ENCODE measurements around the gene AHRR.
"Not testable (repeated sequence)": the region's sequence is repeated elsewhere in the genome, so short reads cannot be mapped to it uniquely, and the experiment has no call there.

AHRR gene

GRCh38 chr5:297991-298736 lies 23.4 kb upstream of the AHRR start:
- in situ Hi-C loops (cut with MboI; ENCODE audit: low sequenced_read_pairs); H3K36me3 ChIP-seq (replicated peaks); DNase-seq (ENCODE audit: low spot score in 2 of 2); H3K4me3 ChIP-seq; H3K4me1 ChIP-seq; H3K9me3 ChIP-seq; H3K27me3 ChIP-seq (ENCODE audit: low read depth): not testable (repeated sequence)

- Histone ChIP-seq H3K4me3 (no peak overlapping the region), H3K36me3 (replicated peaks) (no peaks in the 10 kb centered on the region), H3K9me3 (no peaks in the 10 kb centered on the region), H3K4me1 (no peaks in the 10 kb centered on the region), H3K27me3 (ENCODE audit: low read depth) (no peaks in the 10 kb centered on the region)
- no peak for DNase-seq (ENCODE audit: low spot score in 2 of 2)
- in situ Hi-C loops (cut with MboI; ENCODE audit: low sequenced_read_pairs) = no loop called here
These were observed 22.8 kb upstream of the AHRR start for GRCh38 chr5:298737-299125.

- H3K36me3 ChIP-seq (replicated peaks); H3K9me3 ChIP-seq; H3K4me1 ChIP-seq; H3K27me3 ChIP-seq (ENCODE audit: low read depth); H3K4me3 ChIP-seq; DNase-seq (ENCODE audit: low spot score in 2 of 2); in situ Hi-C loops (cut with MboI; ENCODE audit: low sequenced_read_pairs): not testable (repeated sequence)
These were observed 21.6 kb upstream of the AHRR start for GRCh38 chr5:299921-300320.

- DNase-seq (ENCODE audit: low spot score in 2 of 2); in situ Hi-C loops (cut with MboI; ENCODE audit: low sequenced_read_pairs); H3K27me3 ChIP-seq (ENCODE audit: low read depth); H3K4me1 ChIP-seq; H3K36me3 ChIP-seq (replicated peaks); H3K9me3 ChIP-seq; H3K4me3 ChIP-seq: not testable (repeated sequence)
These were observed 20.7 kb upstream of the AHRR start for GRCh38 chr5:300691-301435.

- H3K27me3 ChIP-seq (ENCODE audit: low read depth); in situ Hi-C loops (cut with MboI; ENCODE audit: low sequenced_read_pairs); DNase-seq (ENCODE audit: low spot score in 2 of 2); H3K9me3 ChIP-seq; H3K4me3 ChIP-seq; H3K4me1 ChIP-seq: not testable (repeated sequence)
- peaks cover 12% of the 10 kb centered on the region; the same call in 1 of the 2 replicates for H3K36me3 ChIP-seq (replicated peaks)
These were observed 19.1 kb upstream of the AHRR start for GRCh38 chr5:302416-302815.

- H3K36me3 ChIP-seq (replicated peaks) = peaks cover 12% of the 10 kb centered on the region; the same call in 1 of the 2 replicates
- no peaks in the 10 kb centered on the region for H3K9me3 ChIP-seq
- no peak for DNase-seq (ENCODE audit: low spot score in 2 of 2)
- H3K4me1 ChIP-seq = no peaks in the 10 kb centered on the region
- in situ Hi-C loops (cut with MboI; ENCODE audit: low sequenced_read_pairs) = no loop called here
- H3K4me3 ChIP-seq = no peak overlapping the region
- no peaks in the 10 kb centered on the region for H3K27me3 ChIP-seq (ENCODE audit: low read depth)
These were observed 18.5 kb upstream of the AHRR start for GRCh38 chr5:302966-303365.

- H3K27me3 ChIP-seq (ENCODE audit: low read depth); DNase-seq (ENCODE audit: low spot score in 2 of 2); H3K4me1 ChIP-seq; H3K4me3 ChIP-seq; in situ Hi-C loops (cut with MboI; ENCODE audit: low sequenced_read_pairs); H3K9me3 ChIP-seq: not testable (repeated sequence)
- H3K36me3 ChIP-seq (replicated peaks) = peaks cover 15% of the 10 kb centered on the region; the same call in 1 of the 2 replicates
These were observed 17.8 kb upstream of the AHRR start for GRCh38 chr5:303741-304140.

GRCh38 chr5:305050-305449 lies 16.5 kb upstream of the AHRR start:
- peaks cover 17% of the 10 kb centered on the region; the same call in 1 of the 2 replicates for H3K36me3 ChIP-seq (replicated peaks)
- no peaks in the 10 kb centered on the region for H3K4me1 ChIP-seq
- no peaks in the 10 kb centered on the region for H3K27me3 ChIP-seq (ENCODE audit: low read depth)
- in situ Hi-C loops (cut with MboI; ENCODE audit: low sequenced_read_pairs) = no loop called here
- no peak for DNase-seq (ENCODE audit: low spot score in 2 of 2)
- H3K4me3 ChIP-seq = no peak overlapping the region
- no peaks in the 10 kb centered on the region for H3K9me3 ChIP-seq

- H3K4me1 ChIP-seq = no peaks in the 10 kb centered on the region
- peaks cover 17% of the 10 kb centered on the region; the same call in 1 of the 2 replicates for H3K36me3 ChIP-seq (replicated peaks)
- in situ Hi-C loops (cut with MboI; ENCODE audit: low sequenced_read_pairs) = no loop called here
These were observed 16.1 kb upstream of the AHRR start for GRCh38 chr5:305459-305858.

GRCh38 chr5:306011-306805 lies 15.3 kb upstream of the AHRR start:
- H3K36me3 ChIP-seq (replicated peaks) = peaks cover 17% of the 10 kb centered on the region; the same call in 1 of the 2 replicates
- no peak for DNase-seq (ENCODE audit: low spot score in 2 of 2)
- H3K4me3 ChIP-seq = no peak overlapping the region
- no peaks in the 10 kb centered on the region for H3K27me3 ChIP-seq (ENCODE audit: low read depth)
- in situ Hi-C loops (cut with MboI; ENCODE audit: low sequenced_read_pairs) = no loop called here
- no peaks in the 10 kb centered on the region for H3K9me3 ChIP-seq
- H3K4me1 ChIP-seq = no peaks in the 10 kb centered on the region

More at GRCh38 chr5:305459-305858, 16.1 kb upstream of the AHRR start:
- no peaks in the 10 kb centered on the region for H3K27me3 ChIP-seq (ENCODE audit: low read depth)
- H3K9me3 ChIP-seq = no peaks in the 10 kb centered on the region
- no peak for DNase-seq (ENCODE audit: low spot score in 2 of 2)
- H3K4me3 ChIP-seq = no peak overlapping the region

- DNase-seq (ENCODE audit: low spot score in 2 of 2) = no peak
These were observed 14.2 kb upstream of the AHRR start for GRCh38 chr5:307306-307705.

GRCh38 chr5:307794-308579 lies 13.5 kb upstream of the AHRR start:
- H3K4me3 ChIP-seq = no peak overlapping the region
- in situ Hi-C loops (cut with MboI; ENCODE audit: low sequenced_read_pairs) = no loop called here

More at GRCh38 chr5:307306-307705, 14.2 kb upstream of the AHRR start:
- in situ Hi-C loops (cut with MboI; ENCODE audit: low sequenced_read_pairs) = no loop called here
- Histone ChIP-seq H3K9me3 (no peaks in the 10 kb centered on the region), H3K4me3 (no peak overlapping the region), H3K36me3 (replicated peaks) (peaks cover 17% of the 10 kb centered on the region; the same call in 1 of the 2 replicates), H3K4me1 (no peaks in the 10 kb centered on the region), H3K27me3 (ENCODE audit: low read depth) (no peaks in the 10 kb centered on the region)

GRCh38 chr5:308672-309271 lies 12.7 kb upstream of the AHRR start:
- H3K4me1 ChIP-seq = no peaks in the 10 kb centered on the region
- H3K36me3 ChIP-seq (replicated peaks) = peaks cover 17% of the 10 kb centered on the region; the same call in 1 of the 2 replicates
- H3K4me3 ChIP-seq = no peak overlapping the region
- H3K9me3 ChIP-seq = no peaks in the 10 kb centered on the region
- in situ Hi-C loops (cut with MboI; ENCODE audit: low sequenced_read_pairs) = no loop called here
- no peaks in the 10 kb centered on the region for H3K27me3 ChIP-seq (ENCODE audit: low read depth)
- DNase-seq (ENCODE audit: low spot score in 2 of 2) = no peak

More at GRCh38 chr5:307794-308579, 13.5 kb upstream of the AHRR start:
- Histone ChIP-seq H3K36me3 (replicated peaks) (peaks cover 17% of the 10 kb centered on the region; the same call in 1 of the 2 replicates), H3K4me1 (no peaks in the 10 kb centered on the region), H3K27me3 (ENCODE audit: low read depth) (no peaks in the 10 kb centered on the region), H3K9me3 (no peaks in the 10 kb centered on the region)
- DNase-seq (ENCODE audit: low spot score in 2 of 2) = no peak

Data from HAP-1 (cell line).